H1 (cell line): ENCODE results near the gene RNF152. TPM values are rescaled to one million over a fixed set of nuclear protein-coding genes. Genes with fewer than 3 reads are reported as not detected.

ENCODE experiments used
- CTCF ChIA-PET: fragments of 300-600 bp; sonication (Branson Sonifier 250); formaldehyde crosslinking; loops from one replicate; lab custom pipeline; 2021; ENCODE audit not compliant: partially characterized antibody; lab: Charles Lee
- POLR2A ChIA-PET: fragments of 300-600 bp; sonication (Branson Sonifier 250); formaldehyde crosslinking; loops from one replicate; lab custom pipeline; 2021; ENCODE audit warnings: inconsistent platforms; ENCODE audit not compliant: partially characterized antibody; lab: Charles Lee
- DNase-seq, 2 experiments: peaks; one replicate each; pipeline versions ENCODE4 v3.0.0 to v3.0.0-alpha.2; 2010 to 2022; ENCODE audit warnings: low spot score in 2 of 2, low read depth in 1 of 2, mixed read lengths in 1 of 2
- FAIRE-seq: peaks from 2 replicates; lab custom pipeline; 2011; peaks lifted over from hg19 to GRCh38; lab: Jason Lieb, UNC
- H2AFZ ChIP-seq: 2 replicates; pipeline ENCODE4 v1.8.1; 2012; ENCODE audit warnings: low read length, inconsistent platforms
- H2AK5ac ChIP-seq: 2 replicates; pipeline ENCODE4 v1.6.1; 2013; ENCODE audit warnings: low read depth, low read length
- H2BK120ac ChIP-seq: replicated peaks from 2 replicates; pipeline ENCODE3; 2013; ENCODE audit warnings: low read depth, low read length, inconsistent platforms
- H2BK12ac ChIP-seq: 2 replicates; pipeline ENCODE4 v1.6.1; 2013; ENCODE audit warnings: low read depth, low read length
- H2BK15ac ChIP-seq: 2 replicates; pipeline ENCODE4 v1.6.1; 2013; ENCODE audit warnings: low read length
- H2BK20ac ChIP-seq: 2 replicates; pipeline ENCODE4 v1.6.1; 2013; ENCODE audit warnings: low read length
- H2BK5ac ChIP-seq: 2 replicates; pipeline ENCODE4 v1.6.1; 2013; ENCODE audit warnings: low read depth, low read length
- H3K14ac ChIP-seq: 2 replicates; pipeline ENCODE4 v1.6.1; 2013; ENCODE audit warnings: inconsistent platforms; ENCODE audit not compliant: insufficient read length
- H3K18ac ChIP-seq: 2 replicates; pipeline ENCODE4 v1.6.1; 2013; ENCODE audit warnings: low read length; ENCODE audit errors: extremely low read depth
- H3K23ac ChIP-seq: 2 replicates; pipeline ENCODE4 v1.6.1; 2013; ENCODE audit warnings: inconsistent platforms; ENCODE audit not compliant: insufficient read length
- H3K23me2 ChIP-seq: 2 replicates; pipeline ENCODE4 v1.6.1; 2013; ENCODE audit warnings: low read depth, low read length
- H3K27ac ChIP-seq: 2 replicates; pipeline ENCODE4 v1.6.1; 2011; ENCODE audit warnings: low read depth, low read length, inconsistent platforms
- H3K27me3 ChIP-seq, 4 experiments: replicated peaks in 1 of 4; 1 replicate in 1 of 4; 2 replicates in 3 of 4; pipeline versions ENCODE4 v1.6.1 to v1.8.1; 2011 to 2013; ENCODE audit warnings: low read length in 3 of 4, mild to moderate bottlenecking in 3 of 4, inconsistent platforms in 2 of 4, mixed read lengths in 2 of 4, moderate library complexity in 1 of 4; ENCODE audit not compliant: control insufficient read depth in 3 of 4, insufficient read depth in 3 of 4; ENCODE audit errors: extremely low read depth in 1 of 4
- H3K36me3 ChIP-seq, 4 experiments: 2 replicates each; pipeline versions ENCODE4 v1.6.1 to v1.8.1; 2011 to 2013; ENCODE audit warnings: mild to moderate bottlenecking in 4 of 4, low read length in 3 of 4, moderate library complexity in 2 of 4, control low read depth in 1 of 4, inconsistent platforms in 1 of 4; ENCODE audit not compliant: insufficient read depth in 4 of 4, control insufficient read depth in 2 of 4
- H3K4ac ChIP-seq: replicated peaks from 2 replicates; pipeline ENCODE3; 2013; ENCODE audit warnings: low read length, low read depth, mixed read lengths, inconsistent platforms; ENCODE audit not compliant: insufficient read length
- H3K4me1 ChIP-seq, 4 experiments: replicated peaks in 1 of 4; 1 replicate in 1 of 4; 2 replicates in 3 of 4; pipeline versions ENCODE4 v1.6.1 to v1.8.1; 2011 to 2013; ENCODE audit warnings: low read length in 3 of 4, inconsistent platforms in 2 of 4, mixed read lengths in 1 of 4; ENCODE audit not compliant: insufficient read depth in 4 of 4, control insufficient read depth in 3 of 4
- H3K4me2 ChIP-seq, 2 experiments: 2 replicates each; pipeline versions ENCODE4 v1.6.1 to v1.8.1; 2011 to 2013; ENCODE audit warnings: low read depth in 2 of 2, low read length in 2 of 2, control low read depth in 1 of 2, inconsistent platforms in 1 of 2, mild to moderate bottlenecking in 1 of 2; ENCODE audit not compliant: insufficient read depth in 1 of 2
- H3K4me3 ChIP-seq, 4 experiments: fragments of 200-600, 300-600 bp in 1 of 4; sonication (generic), shearing (Covaris generic), sonication (Bioruptor Twin) in 1 of 4; 2 replicates each; pipeline versions ENCODE4 v1.5.1 to v1.8.1; 2011 to 2016; ENCODE audit warnings: low read length in 4 of 4, low read depth in 3 of 4, control low read depth in 2 of 4, inconsistent platforms in 2 of 4, mild to moderate bottlenecking in 2 of 4, mixed read lengths in 1 of 4, moderate library complexity in 1 of 4; ENCODE audit not compliant: insufficient read depth in 2 of 4; ENCODE audit errors: extremely low read depth in 1 of 4
- H3K56ac ChIP-seq: replicated peaks from 2 replicates; pipeline ENCODE3; 2013; ENCODE audit warnings: low read depth, mild to moderate bottlenecking, mixed read lengths, low read length, inconsistent platforms; ENCODE audit not compliant: insufficient read length
- H3K79me1 ChIP-seq: 2 replicates; pipeline ENCODE4 v1.6.1; 2013; ENCODE audit warnings: low read depth, low read length, control low read depth
- H3K79me2 ChIP-seq, 2 experiments: 2 replicates each; pipeline versions ENCODE4 v1.6.1 to v1.8.1; 2012 to 2013; ENCODE audit warnings: low read length in 2 of 2, mild to moderate bottlenecking in 2 of 2, inconsistent platforms in 1 of 2; ENCODE audit not compliant: insufficient read depth in 2 of 2, control insufficient read depth in 1 of 2
- H3K9ac ChIP-seq, 4 experiments: replicated peaks in 1 of 4; 1 replicate in 1 of 4; 2 replicates in 3 of 4; pipeline versions ENCODE4 v1.6.1 to v1.8.1; 2011 to 2013; ENCODE audit warnings: low read depth in 3 of 4, low read length in 3 of 4, control low read depth in 2 of 4, mild to moderate bottlenecking in 2 of 4, moderate library complexity in 2 of 4, inconsistent platforms in 1 of 4; ENCODE audit errors: extremely low read depth in 1 of 4
- H3K9me3 ChIP-seq, 2 experiments: 2 replicates each; pipeline versions ENCODE4 v1.6.1 to v1.8.1; 2012 to 2013; ENCODE audit warnings: mild to moderate bottlenecking in 2 of 2, moderate library complexity in 2 of 2, control low read depth in 1 of 2, inconsistent platforms in 1 of 2, low read depth in 1 of 2, low read length in 1 of 2, mixed read lengths in 1 of 2; ENCODE audit not compliant: insufficient read depth in 2 of 2
- H4K20me1 ChIP-seq, 2 experiments: replicated peaks in 1 of 2; 2 replicates each; pipeline versions ENCODE3 to v1.8.1; 2011 to 2013; ENCODE audit warnings: inconsistent platforms in 2 of 2, low read length in 2 of 2, mild to moderate bottlenecking in 1 of 2; ENCODE audit not compliant: insufficient read depth in 2 of 2, control insufficient read depth in 1 of 2
- H4K5ac ChIP-seq: 2 replicates; pipeline ENCODE4 v1.6.1; 2013; ENCODE audit warnings: low read length, low read depth, mixed read lengths, inconsistent platforms; ENCODE audit not compliant: insufficient read length
- H4K8ac ChIP-seq: 2 replicates; pipeline ENCODE4 v1.8.0; 2013; ENCODE audit warnings: mild to moderate bottlenecking, moderate library complexity, low read length, inconsistent platforms; ENCODE audit not compliant: insufficient read depth; ENCODE audit errors: extremely low read depth
- H4K91ac ChIP-seq: replicated peaks from 2 replicates; pipeline ENCODE3; 2013; ENCODE audit warnings: low read length, mixed read lengths, inconsistent platforms; ENCODE audit not compliant: insufficient read length
- POLR2A ChIP-seq, 2 experiments: IDR thresholded peaks; 1 replicate in 1 of 2; 2 replicates in 1 of 2; pipeline ENCODE4 v1.6.1; 2011; ENCODE audit warnings: low read depth in 2 of 2, low read length in 2 of 2, mild to moderate bottlenecking in 2 of 2; ENCODE audit errors: control extremely low read depth in 1 of 2
- WGBS, 2 experiments: shearing (Covaris generic) in 1 of 2; methylation state at CpG; one replicate each; pipeline versions ENCODE4 v1.1.6 to v1.1.7; 2013 to 2015; ENCODE audit warnings: low lambda C conversion rate in 2 of 2, mixed read lengths in 2 of 2, inconsistent platforms in 1 of 2, low coverage in 1 of 2, missing lambda C conversion rate in 1 of 2; ENCODE audit not compliant: insufficient replicate concordance in 2 of 2, insufficient coverage in 1 of 2, insufficient read length in 1 of 2; ENCODE audit errors: extremely low coverage in 1 of 2, missing lambda C conversion rate in 1 of 2; 5-methylcytosine and 5-hydroxymethylcytosine counted together
- polyA plus RNA-seq, 7 experiments: library from polyadenylated mRNA; depleted of rRNA in 3 of 7; stranded (reverse) in 5 of 7; unstranded in 2 of 7; fragments of >200 nt in 5 of 7; fragments of 200-250 nt in 2 of 7; gene quantifications; 1 replicate in 5 of 7; 2 replicates in 1 of 7; 4 replicates in 1 of 7; pipeline versions ENCODE4 v1.2.1 to v1.2.3, GENCODE V29; 2011 to 2013; ENCODE audit warnings: missing spikeins in 2 of 7, mixed read lengths in 2 of 7
- total RNA-seq: library from RNA; stranded (reverse); fragmentation: NEBNext Ultra II Directional; extraction: Animal tissue kit (Norgen Biotek cat#: 25700); gene quantifications from 2 replicates; pipeline ENCODE4 v1.2.1, GENCODE V29; 2021

RNF152 gene
- total and polyA plus RNA-seq, 2 of the 8 experiments (the other 6 are each of a cell fraction or from before 2014, with no cell fraction given) = 1.1 to 2.7 TPM

GRCh38 chr18:61817086-61817485 is 75.7 kb downstream of the RNF152 start:
- H3K9me3 ChIP-seq = no peaks in the 10 kb centered on the region; a peak in 1 of 4 replicates
- H3K23ac ChIP-seq = no peak overlapping the region
- H2AFZ ChIP-seq = no peak overlapping the region
- no peak for FAIRE-seq
- H3K56ac ChIP-seq = no peak overlapping the region
- H3K14ac ChIP-seq = no peak overlapping the region
- H3K4me1 ChIP-seq = no peaks in the 10 kb centered on the region
- H2BK15ac ChIP-seq = no peak overlapping the region
- H2BK120ac ChIP-seq = no peak overlapping the region
- H3K27ac ChIP-seq = no peak overlapping the region
- H4K5ac ChIP-seq = no peak overlapping the region
- no peak overlapping the region for H3K4me2 ChIP-seq
- no peak for DNase-seq
- no peak overlapping the region for H2BK5ac ChIP-seq
- no peak overlapping the region for H4K91ac ChIP-seq
- no peaks in the 10 kb centered on the region for H3K79me1 ChIP-seq
- 86% methylated on average over 5 of the region's 5 CpGs; no CpG with 5 or more reads in 1 of the 2 experiments for WGBS, 2 experiments
- no peak overlapping the region for H3K9ac ChIP-seq
- H4K20me1 ChIP-seq = no peaks in the 10 kb centered on the region
- no peaks in the 10 kb centered on the region for H3K79me2 ChIP-seq
- ChIA-PET CTCF (no interaction called here), POLR2A (no interaction called here)
- no peak overlapping the region for H3K4me3 ChIP-seq
- no peak overlapping the region for H4K8ac ChIP-seq
- no peak overlapping the region for H2BK20ac ChIP-seq
- H3K18ac ChIP-seq = no peak overlapping the region
- no peaks in the 10 kb centered on the region; a peak in 2 of 8 replicates for H3K36me3 ChIP-seq
- H2BK12ac ChIP-seq = no peak overlapping the region
- no peak overlapping the region for H2AK5ac ChIP-seq
- H3K4ac ChIP-seq = no peak overlapping the region
- H3K27me3 ChIP-seq = no peaks in the 10 kb centered on the region
- no peaks in the 10 kb centered on the region; the same call in 1 of the 2 replicates for H3K23me2 ChIP-seq
- no peak for TF ChIP-seq POLR2A (IDR thresholded peaks at IDR 0.05; ENCODE audit: control extremely low read depth in 1 of 2, low read depth in 2 of 2, low read length in 2 of 2)
